Uterus (tissue), 2 donors: ENCODE results near the gene NHP2.
A peak's percentile ranks its signal among the peaks of the same experiment; 100 is the strongest.

Experiments used
- POLR2A ChIP-seq, 2 donors: fragments of 450-650 bp; IDR thresholded peaks; one replicate each; pipeline ENCODE4 v1.6.1; 2016; ENCODE audit warnings: antibody characterized with exemption in 2 of 2, mild to moderate bottlenecking in 1 of 2, moderate library complexity in 1 of 2
- TF ChIP-seq, protein P1 (sequence below), 4 experiments: fragments of 200-600 bp in 2 of 4; fragments of 450-650 bp in 2 of 4; sonication (generic) in 2 of 4; IDR thresholded peaks; one replicate each; pipeline ENCODE4 v1.5.1; 2016 to 2019; ENCODE audit warnings: antibody characterized with exemption in 4 of 4, mild to moderate bottlenecking in 2 of 4, moderate library complexity in 1 of 4

DNA sequence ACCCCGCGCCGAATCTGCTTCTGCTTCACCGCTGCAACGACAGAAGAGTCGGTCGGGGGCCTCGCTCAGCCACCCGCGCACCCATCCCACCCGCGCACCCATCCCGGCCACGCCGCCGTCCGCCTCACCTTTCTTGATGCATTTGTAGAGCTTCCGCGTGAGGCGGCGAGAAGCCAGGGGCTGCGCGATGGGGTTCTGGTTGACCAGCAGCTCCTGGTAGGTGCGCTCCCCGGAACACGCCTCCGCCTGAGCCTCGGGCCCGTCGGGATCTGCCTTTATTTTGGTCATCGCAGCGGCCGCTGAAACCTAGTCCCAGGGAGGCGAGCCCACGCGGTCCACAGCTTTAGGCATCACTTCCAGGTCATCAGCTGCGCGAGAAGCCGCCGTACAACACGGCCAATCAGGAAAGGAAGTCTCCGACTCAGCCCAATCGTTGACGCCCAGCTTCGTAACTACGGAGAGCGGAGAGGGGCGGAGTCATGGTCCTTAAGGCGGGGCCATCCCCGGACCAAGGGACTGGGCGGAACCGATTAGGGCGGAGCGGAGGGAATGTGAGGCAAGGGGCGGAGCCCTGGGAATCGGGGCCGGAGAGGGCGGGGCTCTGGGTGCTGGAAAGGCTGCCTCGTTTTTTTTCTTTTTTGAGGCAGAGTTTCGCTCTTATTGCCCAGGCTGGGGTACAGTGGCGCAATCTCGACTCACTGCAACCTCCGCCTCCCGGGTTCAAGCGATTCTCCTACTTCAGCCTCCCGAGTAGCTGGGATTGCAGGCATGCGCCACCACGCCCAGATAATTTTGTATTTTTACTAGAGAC, at the start of gene NHP2:
- TF ChIP-seq, protein P1, sequence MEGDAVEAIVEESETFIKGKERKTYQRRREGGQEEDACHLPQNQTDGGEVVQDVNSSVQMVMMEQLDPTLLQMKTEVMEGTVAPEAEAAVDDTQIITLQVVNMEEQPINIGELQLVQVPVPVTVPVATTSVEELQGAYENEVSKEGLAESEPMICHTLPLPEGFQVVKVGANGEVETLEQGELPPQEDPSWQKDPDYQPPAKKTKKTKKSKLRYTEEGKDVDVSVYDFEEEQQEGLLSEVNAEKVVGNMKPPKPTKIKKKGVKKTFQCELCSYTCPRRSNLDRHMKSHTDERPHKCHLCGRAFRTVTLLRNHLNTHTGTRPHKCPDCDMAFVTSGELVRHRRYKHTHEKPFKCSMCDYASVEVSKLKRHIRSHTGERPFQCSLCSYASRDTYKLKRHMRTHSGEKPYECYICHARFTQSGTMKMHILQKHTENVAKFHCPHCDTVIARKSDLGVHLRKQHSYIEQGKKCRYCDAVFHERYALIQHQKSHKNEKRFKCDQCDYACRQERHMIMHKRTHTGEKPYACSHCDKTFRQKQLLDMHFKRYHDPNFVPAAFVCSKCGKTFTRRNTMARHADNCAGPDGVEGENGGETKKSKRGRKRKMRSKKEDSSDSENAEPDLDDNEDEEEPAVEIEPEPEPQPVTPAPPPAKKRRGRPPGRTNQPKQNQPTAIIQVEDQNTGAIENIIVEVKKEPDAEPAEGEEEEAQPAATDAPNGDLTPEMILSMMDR (IDR thresholded peaks at IDR 0.05): peak in 1 of 4 experiments; percentile 35
- peak in 1 of 2 donors; percentile 40 for TF ChIP-seq POLR2A (IDR thresholded peaks at IDR 0.05)
